T-helper 2 cell treated with Interferon-gamma antibody and Interleukin-4, amounts not matched to agents 5 μg/mL and 100 μg/mL, for 36 hours (primary cell): ENCODE results near the gene PIK3R1.

Source experiments
- DNase-seq: peaks from one replicate; pipeline ENCODE4 v3.0.0; 2021; ENCODE audit warnings: low spot score
- H3K27ac Mint-ChIP-seq: one replicate; pipeline ENCODE4 v1.8.0; 2021; ENCODE audit warnings: mild to moderate bottlenecking, mixed read lengths
- H3K27me3 Mint-ChIP-seq: one replicate; pipeline ENCODE4 v1.8.0; 2021; ENCODE audit warnings: low read depth, mixed read lengths
- H3K36me3 Mint-ChIP-seq: one replicate; pipeline ENCODE4 v1.8.0; 2021; ENCODE audit warnings: low read depth, mixed read lengths
- H3K4me1 Mint-ChIP-seq: one replicate; pipeline ENCODE4 v1.8.0; 2021; ENCODE audit warnings: low read depth, mixed read lengths
- H3K4me3 Mint-ChIP-seq: one replicate; pipeline ENCODE4 v1.8.0; 2022; ENCODE audit warnings: mild to moderate bottlenecking, moderate library complexity, mixed read lengths
- H3K9me3 Mint-ChIP-seq: one replicate; pipeline ENCODE4 v1.8.0; 2021; ENCODE audit warnings: mixed read lengths

The PIK3R1 gene

GRCh38 chr5:68319706-68320412 lies 104.3 kb downstream of the PIK3R1 start:
- no peaks in the 10 kb centered on the region for H3K36me3 Mint-ChIP-seq
- H3K27ac Mint-ChIP-seq, result no peak overlapping the region
- no peaks in the 10 kb centered on the region for H3K9me3 Mint-ChIP-seq
- no peak overlapping the region for H3K4me3 Mint-ChIP-seq
- H3K4me1 Mint-ChIP-seq, result peaks cover 14% of the 10 kb centered on the region
- peaks cover 17% of the 10 kb centered on the region for H3K27me3 Mint-ChIP-seq
- DNase-seq, result no peak

GRCh38 chr5:68320413-68320986 lies 104.9 kb downstream of the PIK3R1 start:
- H3K4me1 Mint-ChIP-seq, result peaks cover 9% of the 10 kb centered on the region
- no peak for DNase-seq
- no peak overlapping the region for H3K27ac Mint-ChIP-seq
- H3K4me3 Mint-ChIP-seq, result no peak overlapping the region
- H3K27me3 Mint-ChIP-seq, result peaks cover 22% of the 10 kb centered on the region
- H3K36me3 Mint-ChIP-seq, result no peaks in the 10 kb centered on the region
- no peaks in the 10 kb centered on the region for H3K9me3 Mint-ChIP-seq

- Mint-ChIP-seq H3K36me3 (no peaks in the 10 kb centered on the region), H3K4me1 (no peaks in the 10 kb centered on the region), H3K4me3 (no peak overlapping the region), H3K9me3 (no peaks in the 10 kb centered on the region), H3K27me3 (peaks cover 38% of the 10 kb centered on the region), H3K27ac (no peak overlapping the region)
- no peak for DNase-seq
Measured at GRCh38 chr5:68325065-68325580, 109.6 kb downstream of the PIK3R1 start.

GRCh38 chr5:68329554-68330255 lies 114.1 kb downstream of the PIK3R1 start:
- no peaks in the 10 kb centered on the region for H3K9me3 Mint-ChIP-seq

GRCh38 chr5:68330574-68330973 lies 115.0 kb downstream of the PIK3R1 start:
- no peak overlapping the region for H3K27ac Mint-ChIP-seq
- no peaks in the 10 kb centered on the region for H3K36me3 Mint-ChIP-seq
- H3K9me3 Mint-ChIP-seq, result no peaks in the 10 kb centered on the region
- H3K4me1 Mint-ChIP-seq, result peaks cover 8% of the 10 kb centered on the region
- DNase-seq, result no peak
- no peak overlapping the region for H3K4me3 Mint-ChIP-seq
- peaks cover 25% of the 10 kb centered on the region for H3K27me3 Mint-ChIP-seq

More at GRCh38 chr5:68329554-68330255, 114.1 kb downstream of the PIK3R1 start:
- DNase-seq, result no peak
- no peaks in the 10 kb centered on the region for H3K36me3 Mint-ChIP-seq
- peaks cover 8% of the 10 kb centered on the region for H3K4me1 Mint-ChIP-seq
- no peak overlapping the region for H3K4me3 Mint-ChIP-seq
- H3K27ac Mint-ChIP-seq, result no peak overlapping the region
- H3K27me3 Mint-ChIP-seq, result peaks cover 32% of the 10 kb centered on the region

GRCh38 chr5:68331192-68332079 lies 115.9 kb downstream of the PIK3R1 start:
- no peaks in the 10 kb centered on the region for H3K36me3 Mint-ChIP-seq
- H3K4me1 Mint-ChIP-seq, result peaks cover 8% of the 10 kb centered on the region
- no peak for DNase-seq
- no peaks in the 10 kb centered on the region for H3K9me3 Mint-ChIP-seq
- no peak overlapping the region for H3K27ac Mint-ChIP-seq
- peaks cover 23% of the 10 kb centered on the region for H3K27me3 Mint-ChIP-seq
- no peak overlapping the region for H3K4me3 Mint-ChIP-seq

GRCh38 chr5:68332080-68332451 lies 116.5 kb downstream of the PIK3R1 start:
- DNase-seq, result no peak
- Mint-ChIP-seq H3K36me3 (no peaks in the 10 kb centered on the region), H3K9me3 (no peaks in the 10 kb centered on the region), H3K4me1 (peaks cover 8% of the 10 kb centered on the region), H3K4me3 (no peak overlapping the region), H3K27me3 (peaks cover 20% of the 10 kb centered on the region), H3K27ac (no peak overlapping the region)

- Mint-ChIP-seq H3K9me3 (no peaks in the 10 kb centered on the region), H3K27ac (no peak overlapping the region), H3K36me3 (no peaks in the 10 kb centered on the region), H3K27me3 (peaks cover 17% of the 10 kb centered on the region), H3K4me3 (no peak overlapping the region), H3K4me1 (peaks cover 8% of the 10 kb centered on the region)
- no peak for DNase-seq
Measured at GRCh38 chr5:68332556-68332955, 117.0 kb downstream of the PIK3R1 start.

- no peaks in the 10 kb centered on the region for H3K9me3 Mint-ChIP-seq
- H3K4me1 Mint-ChIP-seq, result peaks cover 8% of the 10 kb centered on the region
- H3K27ac Mint-ChIP-seq, result no peak overlapping the region
- H3K27me3 Mint-ChIP-seq, result peaks cover 6% of the 10 kb centered on the region
- DNase-seq, result no peak
- no peaks in the 10 kb centered on the region for H3K36me3 Mint-ChIP-seq
- no peak overlapping the region for H3K4me3 Mint-ChIP-seq
Measured at GRCh38 chr5:68333649-68334552, 118.3 kb downstream of the PIK3R1 start.

GRCh38 chr5:68334553-68334886 lies 119.0 kb downstream of the PIK3R1 start:
- peaks cover 6% of the 10 kb centered on the region for H3K27me3 Mint-ChIP-seq
- no peak overlapping the region for H3K4me3 Mint-ChIP-seq
- no peak for DNase-seq
- H3K4me1 Mint-ChIP-seq, result peaks cover 8% of the 10 kb centered on the region
- no peak overlapping the region for H3K27ac Mint-ChIP-seq
- no peaks in the 10 kb centered on the region for H3K9me3 Mint-ChIP-seq
- H3K36me3 Mint-ChIP-seq, result no peaks in the 10 kb centered on the region

GRCh38 chr5:68335075-68335474 lies 119.5 kb downstream of the PIK3R1 start:
- no peak overlapping the region for H3K4me3 Mint-ChIP-seq
- H3K27me3 Mint-ChIP-seq, result peaks cover 8% of the 10 kb centered on the region
- H3K9me3 Mint-ChIP-seq, result no peaks in the 10 kb centered on the region
- H3K36me3 Mint-ChIP-seq, result no peaks in the 10 kb centered on the region
- no peak for DNase-seq
- H3K4me1 Mint-ChIP-seq, result peaks cover 8% of the 10 kb centered on the region
- no peak overlapping the region for H3K27ac Mint-ChIP-seq

- no peak overlapping the region for H3K27ac Mint-ChIP-seq
- no peaks in the 10 kb centered on the region for H3K36me3 Mint-ChIP-seq
- no peaks in the 10 kb centered on the region for H3K9me3 Mint-ChIP-seq
- H3K4me1 Mint-ChIP-seq, result peaks cover 13% of the 10 kb centered on the region
- no peak overlapping the region for H3K4me3 Mint-ChIP-seq
- no peak for DNase-seq
- H3K27me3 Mint-ChIP-seq, result peaks cover 8% of the 10 kb centered on the region
Measured at GRCh38 chr5:68336200-68336599, 120.6 kb downstream of the PIK3R1 start.

- DNase-seq, result no peak
- Mint-ChIP-seq H3K4me3 (no peak overlapping the region), H3K4me1 (peaks cover 17% of the 10 kb centered on the region), H3K27ac (no peak overlapping the region), H3K9me3 (no peaks in the 10 kb centered on the region), H3K27me3 (peaks cover 8% of the 10 kb centered on the region), H3K36me3 (no peaks in the 10 kb centered on the region)
Measured at GRCh38 chr5:68337235-68337634, 121.7 kb downstream of the PIK3R1 start.
